ENCODE results near the gene PYROXD2. TPM values are rescaled to one million over a fixed set of nuclear protein-coding genes. Genes with fewer than 3 reads are reported as not detected.

The PYROXD2 gene
- polyA plus RNA-seq, 1 of the 3 experiments (the other 2 are of a cell fraction) = 26.7 TPM

GRCh38 chr10:98414932-98415730, at the start of gene PYROXD2 (continued):
- TF ChIP-seq, protein P1, sequence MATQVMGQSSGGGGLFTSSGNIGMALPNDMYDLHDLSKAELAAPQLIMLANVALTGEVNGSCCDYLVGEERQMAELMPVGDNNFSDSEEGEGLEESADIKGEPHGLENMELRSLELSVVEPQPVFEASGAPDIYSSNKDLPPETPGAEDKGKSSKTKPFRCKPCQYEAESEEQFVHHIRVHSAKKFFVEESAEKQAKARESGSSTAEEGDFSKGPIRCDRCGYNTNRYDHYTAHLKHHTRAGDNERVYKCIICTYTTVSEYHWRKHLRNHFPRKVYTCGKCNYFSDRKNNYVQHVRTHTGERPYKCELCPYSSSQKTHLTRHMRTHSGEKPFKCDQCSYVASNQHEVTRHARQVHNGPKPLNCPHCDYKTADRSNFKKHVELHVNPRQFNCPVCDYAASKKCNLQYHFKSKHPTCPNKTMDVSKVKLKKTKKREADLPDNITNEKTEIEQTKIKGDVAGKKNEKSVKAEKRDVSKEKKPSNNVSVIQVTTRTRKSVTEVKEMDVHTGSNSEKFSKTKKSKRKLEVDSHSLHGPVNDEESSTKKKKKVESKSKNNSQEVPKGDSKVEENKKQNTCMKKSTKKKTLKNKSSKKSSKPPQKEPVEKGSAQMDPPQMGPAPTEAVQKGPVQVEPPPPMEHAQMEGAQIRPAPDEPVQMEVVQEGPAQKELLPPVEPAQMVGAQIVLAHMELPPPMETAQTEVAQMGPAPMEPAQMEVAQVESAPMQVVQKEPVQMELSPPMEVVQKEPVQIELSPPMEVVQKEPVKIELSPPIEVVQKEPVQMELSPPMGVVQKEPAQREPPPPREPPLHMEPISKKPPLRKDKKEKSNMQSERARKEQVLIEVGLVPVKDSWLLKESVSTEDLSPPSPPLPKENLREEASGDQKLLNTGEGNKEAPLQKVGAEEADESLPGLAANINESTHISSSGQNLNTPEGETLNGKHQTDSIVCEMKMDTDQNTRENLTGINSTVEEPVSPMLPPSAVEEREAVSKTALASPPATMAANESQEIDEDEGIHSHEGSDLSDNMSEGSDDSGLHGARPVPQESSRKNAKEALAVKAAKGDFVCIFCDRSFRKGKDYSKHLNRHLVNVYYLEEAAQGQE (IDR thresholded peaks at IDR 0.05; ENCODE audit: low read depth, low read length) = 0 out of 2 replicates have a peak, but pooled peaks have one; percentile 15
- no peak for TF ChIP-seq MXI1 (IDR thresholded peaks at IDR 0.05; ENCODE audit: low read depth, low read length)
- TF ChIP-seq FOXJ3 (CRISPR knock-in tag; IDR thresholded peaks at IDR 0.05) = no peak
- TF ChIP-seq TAF1 (IDR thresholded peaks at IDR 0.05; ENCODE audit: borderline replicate concordance, low read depth, low read length) = peak; percentile 89
- TF ChIP-seq EP300 (IDR thresholded peaks at IDR 0.05; ENCODE audit: borderline replicate concordance in 1 of 2, low read depth in 1 of 2, low read length in 1 of 2) = no peak
- no peak for TF ChIP-seq RFX5 (IDR thresholded peaks at IDR 0.05; ENCODE audit: low read length)
- peak; percentile 81 for TF ChIP-seq YY1 (IDR thresholded peaks at IDR 0.05; ENCODE audit: low read depth)
- no peak for TF ChIP-seq RAD21 (IDR thresholded peaks at IDR 0.05; ENCODE audit: low read length)
- TF ChIP-seq SIN3A (IDR thresholded peaks at IDR 0.05; ENCODE audit: borderline replicate concordance, low read depth, low read length) = peak; percentile 78; the same call in 1 of the 2 replicates
- TF ChIP-seq TEAD4 (IDR thresholded peaks at IDR 0.05; ENCODE audit: borderline replicate concordance, insufficient read depth) = 0 out of 2 replicates have a peak, but pooled peaks have one; percentile 36
- no peak for TF ChIP-seq FOXM1 (IDR thresholded peaks at IDR 0.05; ENCODE audit: low read depth)

DNA sequence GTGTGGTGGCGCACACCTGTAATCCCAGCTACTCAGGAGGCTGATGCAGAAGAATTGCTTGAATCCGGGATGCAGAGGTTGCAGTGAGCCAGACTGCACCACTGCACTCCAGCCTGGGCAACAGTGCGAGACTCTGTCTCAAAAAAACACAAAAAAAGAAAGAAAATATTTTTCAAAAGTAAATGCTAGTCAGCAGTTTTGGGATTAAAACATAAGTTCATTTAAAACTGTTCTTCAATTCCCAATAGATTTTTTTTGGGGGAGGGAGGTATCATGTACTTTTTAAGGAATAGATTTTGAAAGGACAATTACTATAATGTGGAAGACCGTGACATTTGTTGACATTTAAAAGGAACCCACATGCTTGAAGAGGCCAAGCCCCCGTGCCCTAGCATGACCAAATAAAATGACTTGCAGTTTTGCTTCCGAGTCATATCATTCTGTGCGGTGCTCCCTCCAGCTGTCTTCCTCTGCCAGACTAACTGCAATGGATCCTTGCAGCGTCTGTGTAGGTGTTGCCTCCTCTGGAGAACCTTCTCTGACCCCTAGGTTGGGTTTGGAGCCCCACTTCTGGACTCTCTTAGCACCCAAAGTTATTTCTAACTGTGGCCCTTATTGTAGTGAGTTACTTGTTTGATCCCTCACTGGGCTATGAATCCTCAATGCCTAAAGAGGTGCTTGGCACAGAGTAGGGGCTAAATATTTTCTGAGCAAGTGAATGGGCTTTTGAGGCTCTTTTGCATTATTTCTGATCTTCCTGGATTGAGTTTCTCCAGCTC, 49.2 kb upstream of the PYROXD2 start:
- DNase-seq = no peak
- TF ChIP-seq MAX (IDR thresholded peaks at IDR 0.05; ENCODE audit: low read depth) (no peak), MXI1 (IDR thresholded peaks at IDR 0.05; ENCODE audit: low read depth, low read length) (no peak), SIN3A (IDR thresholded peaks at IDR 0.05; ENCODE audit: borderline replicate concordance, low read depth, low read length) (no peak), MEF2A (IDR thresholded peaks at IDR 0.05; ENCODE audit: borderline replicate concordance, low read depth) (no peak), EP300 (IDR thresholded peaks at IDR 0.05; ENCODE audit: borderline replicate concordance in 1 of 2, low read depth in 1 of 2, low read length in 1 of 2) (no peak), FOXJ3 (CRISPR knock-in tag; IDR thresholded peaks at IDR 0.05) (no peak), JUND (IDR thresholded peaks at IDR 0.05) (no peak), POLR2AphosphoS5 (IDR thresholded peaks at IDR 0.05; ENCODE audit: low read depth, low read length) (no peak), GABPA (IDR thresholded peaks at IDR 0.05; ENCODE audit: low read depth) (no peak), SMC3 (IDR thresholded peaks at IDR 0.05; ENCODE audit: low read depth, low read length) (no peak), RAD21 (IDR thresholded peaks at IDR 0.05; ENCODE audit: low read length) (no peak), RCOR1 (IDR thresholded peaks at IDR 0.05; ENCODE audit: low read length) (no peak), YY1 (IDR thresholded peaks at IDR 0.05; ENCODE audit: low read depth) (no peak)
- TF ChIP-seq, protein P2, sequence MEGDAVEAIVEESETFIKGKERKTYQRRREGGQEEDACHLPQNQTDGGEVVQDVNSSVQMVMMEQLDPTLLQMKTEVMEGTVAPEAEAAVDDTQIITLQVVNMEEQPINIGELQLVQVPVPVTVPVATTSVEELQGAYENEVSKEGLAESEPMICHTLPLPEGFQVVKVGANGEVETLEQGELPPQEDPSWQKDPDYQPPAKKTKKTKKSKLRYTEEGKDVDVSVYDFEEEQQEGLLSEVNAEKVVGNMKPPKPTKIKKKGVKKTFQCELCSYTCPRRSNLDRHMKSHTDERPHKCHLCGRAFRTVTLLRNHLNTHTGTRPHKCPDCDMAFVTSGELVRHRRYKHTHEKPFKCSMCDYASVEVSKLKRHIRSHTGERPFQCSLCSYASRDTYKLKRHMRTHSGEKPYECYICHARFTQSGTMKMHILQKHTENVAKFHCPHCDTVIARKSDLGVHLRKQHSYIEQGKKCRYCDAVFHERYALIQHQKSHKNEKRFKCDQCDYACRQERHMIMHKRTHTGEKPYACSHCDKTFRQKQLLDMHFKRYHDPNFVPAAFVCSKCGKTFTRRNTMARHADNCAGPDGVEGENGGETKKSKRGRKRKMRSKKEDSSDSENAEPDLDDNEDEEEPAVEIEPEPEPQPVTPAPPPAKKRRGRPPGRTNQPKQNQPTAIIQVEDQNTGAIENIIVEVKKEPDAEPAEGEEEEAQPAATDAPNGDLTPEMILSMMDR (IDR thresholded peaks at IDR 0.05) = no peak
- TF ChIP-seq, protein P3, sequence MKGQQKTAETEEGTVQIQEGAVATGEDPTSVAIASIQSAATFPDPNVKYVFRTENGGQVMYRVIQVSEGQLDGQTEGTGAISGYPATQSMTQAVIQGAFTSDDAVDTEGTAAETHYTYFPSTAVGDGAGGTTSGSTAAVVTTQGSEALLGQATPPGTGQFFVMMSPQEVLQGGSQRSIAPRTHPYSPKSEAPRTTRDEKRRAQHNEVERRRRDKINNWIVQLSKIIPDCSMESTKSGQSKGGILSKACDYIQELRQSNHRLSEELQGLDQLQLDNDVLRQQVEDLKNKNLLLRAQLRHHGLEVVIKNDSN (IDR thresholded peaks at IDR 0.05; ENCODE audit: borderline replicate concordance, low read depth) = no peak
- TF ChIP-seq, protein P4, sequence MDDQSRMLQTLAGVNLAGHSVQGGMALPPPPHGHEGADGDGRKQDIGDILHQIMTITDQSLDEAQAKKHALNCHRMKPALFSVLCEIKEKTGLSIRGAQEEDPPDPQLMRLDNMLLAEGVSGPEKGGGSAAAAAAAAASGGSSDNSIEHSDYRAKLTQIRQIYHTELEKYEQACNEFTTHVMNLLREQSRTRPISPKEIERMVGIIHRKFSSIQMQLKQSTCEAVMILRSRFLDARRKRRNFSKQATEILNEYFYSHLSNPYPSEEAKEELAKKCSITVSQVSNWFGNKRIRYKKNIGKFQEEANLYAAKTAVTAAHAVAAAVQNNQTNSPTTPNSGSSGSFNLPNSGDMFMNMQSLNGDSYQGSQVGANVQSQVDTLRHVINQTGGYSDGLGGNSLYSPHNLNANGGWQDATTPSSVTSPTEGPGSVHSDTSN (IDR thresholded peaks at IDR 0.05) = no peak
- no peaks in the 10 kb centered on the region for H3K9me2 ChIP-seq
- H4K20me1 ChIP-seq (ENCODE audit: insufficient read depth) = no peaks in the 10 kb centered on the region
- 69% methylated on average over 8 of the region's 8 CpGs for WGBS (ENCODE audit: low lambda C conversion rate)
- CTCF ChIA-PET = interaction anchor here (1.6 to 1.8 kb wide), 2 partner anchors 708 to 784 kb away, joined by 4 read pairs; no protein-coding TSS in a partner anchor
- no peak overlapping the region for H3K27ac ChIP-seq (ENCODE audit: low read depth in 2 of 2, low read length in 1 of 2)
- H2AFZ ChIP-seq (ENCODE audit: low read depth) = no peak overlapping the region
- no peaks in the 10 kb centered on the region for H3K36me3 ChIP-seq (replicated peaks in 1 of 2; ENCODE audit: control insufficient read depth in 1 of 2, insufficient read depth in 2 of 2, low read length in 1 of 2)
- H3K4me1 ChIP-seq (ENCODE audit: control insufficient read depth in 1 of 2, insufficient read depth in 2 of 2, low read depth in 1 of 2, low read length in 1 of 2) = peaks cover 0 to 17% of the 10 kb centered on the region in 2 experiments; a peak in 2 of 4 replicates
- no peaks in the 10 kb centered on the region for H3K9me3 ChIP-seq
- peaks cover 4% of the 10 kb centered on the region for H3F3A ChIP-seq (replicated peaks; ENCODE audit: insufficient read depth)
- H3K4me2 ChIP-seq = no peak overlapping the region
- H3K79me2 ChIP-seq (ENCODE audit: insufficient read depth) = no peaks in the 10 kb centered on the region
- POLR2A ChIA-PET = no interaction called here
- H3K9ac ChIP-seq = no peak overlapping the region
- H3K27me3 ChIP-seq (ENCODE audit: insufficient read depth) = 0 out of 2 replicates have a peak, but pooled peaks cover 7% of the 10 kb centered on the region
- no peak overlapping the region for H3K4me3 ChIP-seq (ENCODE audit: low read depth in 2 of 2, low read length in 1 of 2)
